Measurements from ENCODE around the gene LGSN. TPM values are rescaled to one million over a fixed set of nuclear protein-coding genes. Genes with fewer than 3 reads are reported as not detected.

Gene LGSN
- total and polyA plus RNA-seq, 2 of the 8 experiments (the other 6 are each of a cell fraction or from before 2014, with no cell fraction given), result 0.08 TPM; not detected in 1

GRCh38 chr6:63245420-63245819 lies 74.4 kb downstream of the LGSN start:
- no peak overlapping the region for H2BK12ac ChIP-seq (ENCODE audit: low read depth, low read length)
- CTCF ChIA-PET (ENCODE audit: partially characterized antibody), result interaction anchor here (0.6 to 2.4 kb wide), 9 partner anchors 11 to 620 kb away, joined by 3 to 11 read pairs (median 4); no protein-coding TSS in a partner anchor

More at GRCh38 chr6:63245420-63245819, 74.4 kb downstream of the LGSN start:
- no peaks in the 10 kb centered on the region for H3K23me2 ChIP-seq (ENCODE audit: low read depth, low read length)
- H3K27me3 ChIP-seq (replicated peaks in 1 of 4; ENCODE audit: control insufficient read depth in 3 of 4, extremely low read depth in 1 of 4, insufficient read depth in 3 of 4, low read length in 3 of 4), result no peaks in the 10 kb centered on the region
- H4K5ac ChIP-seq (ENCODE audit: insufficient read length, low read depth, low read length), result no peak overlapping the region
- H3K79me1 ChIP-seq (ENCODE audit: low read depth, low read length), result no peaks in the 10 kb centered on the region
- no peak overlapping the region for H2BK15ac ChIP-seq (ENCODE audit: low read length)
- H3K14ac ChIP-seq (ENCODE audit: insufficient read length), result no peak overlapping the region
- no peak overlapping the region for H3K27ac ChIP-seq (ENCODE audit: low read depth, low read length)
- POLR2A ChIA-PET (ENCODE audit: partially characterized antibody), result no interaction called here
- H2AFZ ChIP-seq (ENCODE audit: low read length), result no peak overlapping the region
- H4K91ac ChIP-seq (replicated peaks; ENCODE audit: insufficient read length, low read length), result no peak overlapping the region
- H3K9ac ChIP-seq (replicated peaks in 1 of 4; ENCODE audit: extremely low read depth in 1 of 4, low read depth in 3 of 4, low read length in 3 of 4), result no peak overlapping the region
- H3K79me2 ChIP-seq (ENCODE audit: control insufficient read depth in 1 of 2, insufficient read depth in 2 of 2, low read length in 2 of 2), result no peaks in the 10 kb centered on the region
- TF ChIP-seq POLR2A (IDR thresholded peaks at IDR 0.05; ENCODE audit: control extremely low read depth in 1 of 2, low read depth in 2 of 2, low read length in 2 of 2), result no peak
- TF ChIP-seq CEBPB (IDR thresholded peaks at IDR 0.05; ENCODE audit: low read depth, low read length), result 0 out of 2 replicates have a peak, but pooled peaks have one; percentile 22
- FAIRE-seq, result no peak
- H3K4me1 ChIP-seq (replicated peaks in 1 of 4; ENCODE audit: control insufficient read depth in 3 of 4, insufficient read depth in 4 of 4, low read length in 3 of 4), result no peaks in the 10 kb centered on the region
- H3K4me2 ChIP-seq (ENCODE audit: insufficient read depth in 1 of 2, low read depth in 2 of 2, low read length in 2 of 2), result no peak overlapping the region
- 88% methylated on average over 2 of the region's 2 CpGs; no CpG with 5 or more reads in 1 of the 2 experiments for WGBS, 2 experiments (ENCODE audit: extremely low coverage in 1 of 2, insufficient coverage in 1 of 2, insufficient read length in 1 of 2, insufficient replicate concordance in 2 of 2, low coverage in 1 of 2, low lambda C conversion rate in 2 of 2, missing lambda C conversion rate in 1 of 2)
- H2BK20ac ChIP-seq (ENCODE audit: low read length), result no peak overlapping the region
- no peak overlapping the region for H2AK5ac ChIP-seq (ENCODE audit: low read depth, low read length)
- H3K4me3 ChIP-seq (ENCODE audit: extremely low read depth in 1 of 4, insufficient read depth in 2 of 4, low read depth in 3 of 4, low read length in 4 of 4), result no peak overlapping the region
- no peak overlapping the region for H3K4ac ChIP-seq (replicated peaks; ENCODE audit: insufficient read length, low read depth, low read length)
- no peak overlapping the region for H3K18ac ChIP-seq (ENCODE audit: extremely low read depth, low read length)
- H4K8ac ChIP-seq (ENCODE audit: extremely low read depth, insufficient read depth, low read length), result no peak overlapping the region
- no peak overlapping the region for H2BK120ac ChIP-seq (replicated peaks; ENCODE audit: low read depth, low read length)
- H4K20me1 ChIP-seq (replicated peaks in 1 of 2; ENCODE audit: control insufficient read depth in 1 of 2, insufficient read depth in 2 of 2, low read length in 2 of 2), result no peaks in the 10 kb centered on the region
- no peak overlapping the region for H2BK5ac ChIP-seq (ENCODE audit: low read depth, low read length)
- H3K23ac ChIP-seq (ENCODE audit: insufficient read length), result no peak overlapping the region
- no peak for DNase-seq (ENCODE audit: low read depth in 1 of 2, low spot score in 2 of 2)
- H3K56ac ChIP-seq (replicated peaks; ENCODE audit: insufficient read length, low read depth, low read length), result no peak overlapping the region
- no peaks in the 10 kb centered on the region for H3K9me3 ChIP-seq (ENCODE audit: insufficient read depth in 2 of 2, low read depth in 1 of 2, low read length in 1 of 2)
- H3K36me3 ChIP-seq (ENCODE audit: control insufficient read depth in 2 of 4, insufficient read depth in 4 of 4, low read length in 3 of 4), result no peaks in the 10 kb centered on the region

All from H1 (cell line).